Dedifferentiated amniotic fluid mesenchymal stem cell (primary cell): Measurements from ENCODE around the gene KAZALD1.
A peak's percentile ranks its signal among the peaks of the same experiment; 100 is the strongest.
"Not testable (repeated sequence)": the region's sequence is repeated elsewhere in the genome, so short reads cannot be mapped to it uniquely, and the experiment has no call there.

Source experiments
- DNase-seq: peaks from one replicate; pipeline ENCODE4 v3.0.0-alpha.2; 2016; ENCODE audit errors: extremely low spot score

Gene KAZALD1

DNA sequence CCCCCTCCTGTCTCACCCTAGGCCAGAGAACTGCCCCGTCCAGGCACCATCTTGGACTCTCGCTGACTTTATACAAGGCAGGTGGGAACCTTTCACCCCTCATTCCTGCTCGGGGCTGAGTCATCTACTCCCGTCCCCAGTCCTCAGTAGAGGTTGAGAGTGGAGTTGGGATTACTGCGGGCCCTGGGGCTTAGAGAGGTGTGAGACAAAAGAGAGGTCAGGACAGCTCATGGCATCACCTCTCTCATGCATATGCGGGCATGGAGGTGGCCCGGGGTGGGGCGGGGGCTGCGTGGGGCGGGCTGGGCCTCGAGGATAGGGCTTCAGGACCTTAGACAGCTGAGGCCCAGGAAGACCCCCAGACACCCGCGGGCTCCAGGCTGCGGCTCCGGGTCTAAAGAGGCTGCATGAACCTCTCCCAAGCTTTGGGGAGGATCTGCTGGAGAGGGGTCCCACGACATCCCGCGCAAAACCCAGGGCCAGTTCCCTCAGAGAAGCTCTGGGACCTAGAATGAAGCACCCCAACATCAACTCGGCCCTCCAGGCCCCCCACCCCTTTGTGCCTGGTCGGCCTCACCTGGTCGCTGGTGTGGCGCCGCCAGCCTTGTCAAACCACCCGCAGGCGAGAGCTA lies 31.2 kb upstream of the KAZALD1 start:
- DNase-seq: no peak

DNA sequence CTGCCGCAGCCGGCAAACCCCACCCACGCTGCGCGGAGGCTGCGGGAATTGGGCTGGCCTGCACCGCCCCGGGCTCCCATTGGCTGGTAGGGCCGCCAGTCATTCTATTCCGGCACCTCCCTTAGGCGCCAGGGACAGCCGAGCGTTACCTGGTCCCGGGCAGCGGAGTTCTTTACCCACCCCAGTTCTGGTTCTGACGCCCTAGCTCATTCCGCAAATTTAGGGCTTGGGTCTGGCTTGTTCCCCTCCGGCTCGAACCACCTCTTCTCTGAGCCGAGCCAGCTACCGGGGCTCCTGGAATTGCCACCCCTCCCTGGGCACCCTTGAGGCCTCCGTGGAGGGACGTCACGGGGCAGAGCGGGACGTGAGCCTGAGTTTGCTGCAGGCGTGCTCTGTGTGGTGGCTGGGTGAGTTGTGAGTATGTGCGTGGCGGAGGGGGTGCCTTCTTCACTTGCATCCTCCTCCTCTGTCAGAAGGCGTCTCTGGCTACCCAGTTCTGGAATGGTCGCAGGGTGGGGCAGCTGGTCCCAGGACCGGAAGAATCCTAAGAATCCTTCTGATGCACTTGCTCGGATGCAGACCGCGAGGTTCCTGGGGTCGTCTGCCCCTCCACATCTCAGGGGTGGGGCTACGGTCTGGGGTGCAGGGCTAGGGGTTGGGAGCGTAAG lies 30.5 kb upstream of the KAZALD1 start, which contains the start of the genes PDZD7 and SFXN3:
TSS of gene PDZD7 (minus strand) at position 2 of the 668 bp plus-strand sequence. CDS start 910 bp downstream, outside the sequence.
TSS of gene SFXN3 (plus strand) at position 107 of the 668 bp plus-strand sequence. CDS start 3,461 bp downstream, outside the sequence.
- peak; percentile 88 for DNase-seq

DNA sequence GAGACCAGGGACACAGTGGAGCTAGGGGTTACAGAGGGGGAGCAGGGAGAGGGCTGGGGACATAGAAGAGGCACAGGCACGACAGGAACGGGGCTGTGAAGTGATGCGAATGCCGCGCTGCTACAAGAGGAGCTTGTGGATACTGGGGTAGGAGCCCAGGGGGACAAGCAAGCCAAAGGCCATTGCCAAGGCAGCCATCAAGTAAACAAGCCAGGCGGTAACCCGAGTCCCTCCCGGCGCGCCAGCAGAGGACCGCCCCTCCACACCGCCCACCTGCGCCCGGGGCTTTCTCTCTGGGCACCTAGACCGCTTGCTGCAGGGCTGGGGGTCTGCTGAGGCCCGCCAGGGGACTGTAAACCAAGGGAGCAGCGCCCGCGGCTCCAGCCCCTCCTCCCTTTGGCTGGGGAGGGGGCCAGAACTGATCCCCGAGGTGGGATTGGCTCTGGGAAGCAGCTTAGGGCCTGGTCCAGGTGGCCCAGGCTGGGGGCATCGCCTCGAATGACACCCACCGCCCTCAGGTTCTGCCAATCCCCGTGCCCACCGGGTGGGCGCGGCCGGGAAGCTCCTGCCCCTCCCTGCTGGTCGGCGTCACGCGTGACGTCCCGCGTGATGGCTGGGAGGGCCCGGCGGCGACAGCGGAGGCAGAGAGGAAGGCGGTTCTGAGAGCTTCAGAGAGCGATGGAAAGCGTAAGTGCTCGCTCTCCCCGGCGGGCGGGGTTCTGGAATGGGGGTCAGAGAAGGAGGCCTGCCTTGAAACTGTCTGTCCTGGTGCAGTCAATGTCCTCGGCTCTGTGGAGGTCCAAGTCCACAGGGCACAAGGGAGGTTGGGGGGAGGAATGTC lies 29.8 kb upstream of the KAZALD1 start:
- DNase-seq: peak; percentile 62

DNA sequence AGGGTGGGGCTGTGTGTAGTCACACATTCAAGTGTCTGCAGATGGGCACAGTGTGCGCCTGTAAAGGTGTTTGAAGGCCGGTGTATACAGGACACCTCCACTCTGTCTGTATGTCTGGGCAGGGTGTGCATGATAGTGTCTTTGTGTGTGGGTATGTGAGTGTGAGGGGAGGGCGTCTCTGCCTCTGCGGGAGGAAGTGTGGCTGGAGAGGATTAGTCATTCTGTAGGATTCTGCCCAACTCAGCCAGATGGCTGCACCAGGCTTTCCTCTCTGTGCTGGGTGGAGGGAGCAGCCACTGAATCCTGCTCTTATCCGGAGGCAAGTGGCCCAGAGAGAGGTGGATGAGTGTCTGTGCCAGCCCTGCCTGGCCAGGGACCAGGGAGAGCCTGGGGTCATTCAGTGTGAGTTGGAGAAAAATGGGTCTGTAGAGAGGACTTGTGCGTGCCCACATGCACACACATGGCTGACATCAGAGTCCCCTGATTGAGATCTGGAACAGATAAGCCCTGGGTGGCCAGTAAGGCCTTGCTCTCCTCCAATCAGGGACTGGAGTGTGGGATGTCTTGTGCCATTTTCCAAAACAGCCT lies 29.1 kb upstream of the KAZALD1 start:
- DNase-seq: peak; percentile 89

DNA sequence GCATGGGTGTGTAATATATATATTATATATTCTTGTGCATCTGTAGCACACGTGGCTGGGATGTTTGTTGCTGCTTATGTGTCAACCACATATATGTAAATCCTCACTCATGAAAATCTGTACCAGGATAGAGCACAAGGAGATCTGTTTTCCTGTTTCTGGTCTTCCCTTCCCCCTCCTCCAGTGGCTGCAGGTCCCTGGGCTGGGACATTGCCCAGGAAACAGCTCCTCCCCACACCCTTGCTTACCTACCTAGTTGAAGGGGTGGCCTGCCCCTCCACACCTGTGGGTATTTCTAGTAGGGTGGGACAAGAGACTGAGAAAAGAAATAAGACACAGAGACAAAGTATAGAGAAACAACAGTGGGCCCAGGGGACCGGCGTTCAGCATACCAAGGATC lies 28.5 kb upstream of the KAZALD1 start:
- DNase-seq: no peak

DNA sequence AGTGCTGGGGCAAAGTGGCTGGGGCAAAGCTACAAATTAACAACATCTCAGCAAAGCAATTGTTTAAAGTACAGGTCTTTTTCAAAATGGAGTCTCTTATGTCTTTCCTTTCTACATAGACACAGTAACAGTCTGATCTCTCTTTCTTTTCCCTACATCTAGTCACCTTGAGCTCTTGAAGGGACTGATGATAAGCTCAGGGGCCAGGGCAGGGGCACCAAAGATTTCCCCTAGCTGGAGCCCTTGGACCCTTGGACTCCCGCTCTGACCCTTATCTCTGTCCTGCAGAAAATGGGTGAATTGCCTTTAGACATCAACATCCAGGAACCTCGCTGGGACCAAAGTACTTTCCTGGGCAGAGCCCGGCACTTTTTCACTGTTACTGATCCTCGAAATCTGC lies 27.4 kb upstream of the KAZALD1 start:
- not testable (repeated sequence) for DNase-seq

DNA sequence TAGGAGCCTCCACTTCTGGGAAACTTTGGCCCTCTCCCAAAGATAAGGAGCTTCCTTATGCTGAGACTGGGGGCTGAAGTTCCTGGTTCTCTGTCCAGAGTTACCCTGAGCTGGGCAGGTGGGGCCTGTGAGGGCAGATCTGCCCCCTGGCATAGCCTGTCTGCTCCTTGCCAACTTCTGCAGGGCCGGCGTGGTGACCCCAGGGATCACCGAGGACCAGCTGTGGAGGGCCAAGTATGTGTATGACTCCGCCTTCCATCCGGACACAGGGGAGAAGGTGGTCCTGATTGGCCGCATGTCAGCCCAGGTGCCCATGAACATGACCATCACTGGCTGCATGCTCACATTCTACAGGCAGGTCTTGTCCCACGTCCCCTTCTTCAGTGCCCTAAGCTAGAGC lies 26.5 kb upstream of the KAZALD1 start:
- no peak for DNase-seq

DNA sequence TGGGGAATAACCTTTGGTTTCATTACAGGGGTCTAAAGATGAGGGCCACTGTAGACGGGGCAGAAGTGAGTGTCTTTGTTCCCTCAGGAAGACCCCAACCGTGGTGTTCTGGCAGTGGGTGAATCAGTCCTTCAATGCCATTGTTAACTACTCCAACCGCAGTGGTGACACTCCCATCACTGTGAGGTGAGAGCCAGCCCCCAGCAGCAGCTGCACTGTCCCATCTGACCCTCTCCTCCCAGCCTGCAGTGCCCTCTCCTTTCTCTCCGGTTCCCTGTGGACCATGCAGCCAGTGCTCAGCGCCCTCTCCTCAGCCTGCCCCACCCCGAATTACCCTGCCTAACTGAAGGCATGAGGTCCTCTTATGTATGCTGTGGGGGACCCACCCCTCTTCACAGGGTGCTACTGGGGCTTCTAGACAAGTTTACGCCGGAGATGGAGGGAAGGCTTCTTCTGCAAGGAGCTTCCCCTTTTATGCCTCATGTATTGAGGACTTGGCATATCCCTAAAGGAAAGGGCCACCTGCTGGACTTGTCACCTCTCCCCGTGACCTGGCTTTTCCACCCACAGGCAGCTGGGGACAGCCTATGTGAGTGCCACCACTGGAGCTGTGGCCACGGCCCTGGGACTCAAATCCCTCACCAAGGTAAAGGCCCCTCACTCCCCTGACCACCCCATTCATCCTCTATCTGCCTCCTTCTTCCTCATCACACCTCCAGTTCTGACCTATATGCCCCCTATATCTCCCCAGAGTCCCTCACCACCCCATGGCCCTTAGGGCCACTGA lies 25.7 kb upstream of the KAZALD1 start:
- no peak for DNase-seq

DNA sequence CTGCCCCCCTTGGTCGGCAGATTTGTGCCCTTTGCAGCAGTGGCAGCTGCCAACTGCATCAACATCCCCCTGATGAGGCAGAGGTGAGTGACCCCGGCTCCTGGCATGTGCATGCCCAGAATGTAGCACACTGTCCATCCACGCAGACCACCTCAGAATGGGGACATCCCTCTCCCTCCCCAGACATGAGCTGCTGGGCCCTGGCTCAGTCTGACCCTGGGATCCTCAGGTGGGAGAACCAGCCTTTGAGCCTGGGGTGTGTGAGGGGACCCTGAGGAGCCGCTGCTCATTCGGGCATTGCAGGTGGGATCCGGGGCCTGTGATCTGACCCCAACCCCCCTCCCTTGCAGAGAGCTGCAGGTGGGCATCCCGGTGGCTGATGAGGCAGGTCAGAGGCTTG lies 25.1 kb upstream of the KAZALD1 start:
- DNase-seq: no peak

DNA sequence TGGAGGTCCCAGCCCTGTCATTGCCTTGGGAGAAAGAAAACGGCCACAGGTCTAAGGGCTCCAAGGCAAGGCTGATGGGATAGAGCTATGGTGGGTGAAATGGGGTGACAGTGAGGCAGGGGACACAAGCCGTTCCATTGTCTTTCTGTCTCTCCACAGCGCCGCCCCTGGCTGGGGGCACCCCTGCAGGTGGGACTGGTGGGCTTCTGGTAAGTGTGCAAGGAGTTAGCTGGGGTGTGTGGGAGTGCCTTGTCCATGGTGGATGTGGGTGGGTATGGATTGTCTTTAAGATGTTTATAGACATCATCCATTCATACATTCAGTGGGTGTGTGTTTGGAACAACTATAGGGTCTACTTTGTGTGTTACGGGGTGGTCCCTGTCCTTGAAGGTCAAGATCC lies 23.3 kb upstream of the KAZALD1 start:
- DNase-seq: no peak

DNA sequence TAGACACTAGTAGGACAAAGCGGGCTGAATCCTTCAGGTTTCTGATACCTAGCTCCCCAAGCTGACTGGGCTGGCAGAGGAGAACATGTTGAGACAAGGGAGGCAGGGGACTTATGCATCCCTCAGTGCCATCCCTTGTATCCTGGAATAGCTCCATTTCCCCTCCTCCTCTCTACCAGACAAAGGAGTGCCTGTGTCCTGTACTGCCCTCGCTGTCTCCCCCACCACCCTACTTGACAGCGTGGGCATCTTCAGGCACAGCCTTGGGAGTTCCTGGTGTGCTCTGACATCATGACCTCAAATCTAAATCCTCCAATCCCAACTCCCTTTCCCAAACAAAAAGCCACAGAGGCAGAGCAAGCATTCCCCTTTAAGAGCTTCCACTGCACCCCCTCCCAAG lies 21.7 kb upstream of the KAZALD1 start:
- DNase-seq: no peak

DNA sequence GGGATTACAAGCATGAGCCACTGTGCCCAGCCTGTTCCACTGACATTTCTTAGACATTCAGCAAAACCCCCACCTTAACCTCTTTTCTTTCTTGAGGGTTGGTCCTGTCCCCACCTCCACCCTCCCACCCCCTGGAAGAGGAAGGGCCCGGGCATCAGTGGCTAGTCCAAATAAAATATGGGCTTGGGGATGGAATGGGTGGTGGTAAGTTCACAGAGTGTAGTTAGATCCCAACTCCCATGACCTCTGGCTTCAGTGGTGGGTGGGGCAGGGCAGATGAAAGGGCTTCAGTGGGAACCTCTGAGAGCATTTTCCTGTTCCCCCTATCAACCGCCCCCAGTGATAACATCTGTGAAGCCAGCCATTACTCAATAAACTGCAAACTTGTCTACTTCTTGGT lies 20.9 kb upstream of the KAZALD1 start:
- no peak for DNase-seq

DNA sequence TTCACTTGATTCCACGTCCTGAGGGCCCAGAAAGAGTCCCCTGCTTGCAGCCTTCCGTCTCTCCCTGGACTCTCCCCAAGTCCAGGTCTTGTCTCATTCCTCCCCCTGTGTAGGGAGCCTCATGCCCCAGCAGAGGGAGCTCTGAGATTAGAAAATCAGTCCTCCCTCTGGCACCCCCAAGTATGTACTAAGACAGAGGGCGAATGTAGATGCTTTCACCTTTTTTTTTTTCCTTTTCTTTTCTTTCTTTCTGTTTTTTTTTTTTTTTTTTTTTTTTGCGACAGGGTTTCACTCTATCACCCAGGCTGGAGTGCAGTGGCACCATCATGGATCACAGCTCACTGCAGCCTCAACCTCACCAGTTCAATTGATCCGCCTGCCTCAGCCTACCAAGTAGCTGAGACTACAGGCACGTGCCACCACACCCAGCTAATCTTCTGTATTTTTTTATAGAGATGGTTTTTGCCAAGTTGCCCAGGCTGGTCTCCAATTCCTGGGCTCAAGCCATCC lies 20.5 kb upstream of the KAZALD1 start:
- DNase-seq: peak; percentile 74

DNA sequence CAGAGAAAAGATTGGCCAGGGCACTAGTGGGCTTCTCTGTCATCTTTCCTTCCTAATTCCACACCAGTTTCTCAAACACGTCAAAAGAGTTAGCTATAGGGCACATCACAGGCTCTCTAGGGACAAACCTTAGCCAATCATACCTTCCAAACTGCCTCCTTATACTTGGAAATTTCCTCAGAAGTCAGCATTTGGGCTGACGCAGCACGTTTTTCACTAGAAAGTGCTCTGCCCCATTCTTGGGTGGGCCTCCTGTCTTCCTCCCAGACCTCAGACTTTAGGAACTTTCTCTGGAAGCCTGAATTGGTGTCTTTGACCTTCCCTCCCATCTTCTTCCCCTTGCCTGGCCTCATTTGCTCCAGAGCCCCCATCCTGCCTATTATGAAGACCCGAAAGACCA lies 19.7 kb upstream of the KAZALD1 start:
- DNase-seq: no peak

DNA sequence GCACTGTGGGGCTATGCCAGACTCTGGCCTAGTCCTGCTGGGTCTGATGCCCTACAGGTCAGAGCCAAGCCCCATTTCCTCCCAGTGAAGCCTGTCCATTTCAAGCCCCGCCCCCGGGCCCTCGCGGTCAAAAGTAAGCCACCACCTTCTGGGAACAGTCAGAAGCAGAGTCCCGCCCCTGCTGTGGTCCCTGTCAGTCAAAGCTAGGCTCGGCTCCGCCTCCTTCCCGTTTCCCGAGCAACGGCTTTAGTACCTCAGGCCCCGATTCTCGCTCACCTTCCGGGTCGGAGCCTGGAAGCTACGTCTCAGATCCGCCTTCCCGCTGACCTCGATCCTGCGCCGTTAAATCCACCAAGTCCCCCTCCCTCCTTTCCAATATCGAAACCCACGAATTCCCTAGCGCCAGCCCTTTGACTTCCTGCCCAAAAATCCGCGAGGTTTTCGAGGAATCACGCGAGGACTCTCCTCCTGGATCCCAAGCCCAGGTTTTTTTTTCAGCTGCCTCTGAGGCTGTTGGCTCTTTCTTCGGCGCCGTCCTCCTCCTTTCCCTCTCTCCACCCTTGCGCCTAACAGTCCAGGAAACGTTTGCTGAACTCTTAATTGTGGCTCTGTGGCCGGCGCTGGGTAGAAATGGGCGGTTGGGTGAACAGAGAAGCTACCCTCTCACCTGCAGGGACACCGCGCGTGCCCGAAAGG lies 19.0 kb upstream of the KAZALD1 start:
- DNase-seq: peak; percentile 92

DNA sequence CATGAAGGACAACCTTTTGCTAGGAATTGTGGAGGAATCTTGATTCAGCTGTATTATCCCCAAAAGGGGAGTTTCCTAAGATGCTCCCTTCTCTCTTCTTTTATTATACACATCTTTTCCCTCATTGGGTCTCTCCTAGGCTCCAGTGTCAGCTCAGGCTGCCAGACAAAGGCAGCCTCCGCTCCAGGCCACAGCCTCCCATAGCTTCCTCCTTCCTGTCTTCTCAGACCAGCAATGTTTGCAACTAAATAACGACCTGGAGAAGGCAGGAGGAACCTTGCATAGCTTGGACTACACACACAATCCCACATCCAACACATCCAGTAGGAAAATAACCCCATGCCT lies 18.5 kb upstream of the KAZALD1 start:
- DNase-seq: no peak

DNA sequence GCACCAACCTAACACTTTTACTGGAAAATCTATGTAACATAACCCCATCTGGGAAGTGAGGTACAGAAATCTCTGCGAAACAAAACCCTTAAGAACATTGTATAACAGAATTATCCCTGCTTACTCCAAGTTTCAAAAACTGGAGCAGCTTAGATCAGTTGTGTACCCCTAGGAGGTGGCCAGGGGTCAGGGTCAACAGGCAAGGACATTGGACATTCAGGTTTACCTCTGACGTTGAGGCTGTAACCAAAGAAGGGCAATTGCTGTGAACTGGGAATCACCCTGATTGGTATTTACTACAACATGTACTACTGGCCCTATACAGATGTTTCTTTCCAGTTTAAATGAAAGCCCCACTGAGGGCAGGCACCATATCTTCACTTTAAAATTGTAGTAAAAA lies 17.7 kb upstream of the KAZALD1 start:
- DNase-seq: no peak

DNA sequence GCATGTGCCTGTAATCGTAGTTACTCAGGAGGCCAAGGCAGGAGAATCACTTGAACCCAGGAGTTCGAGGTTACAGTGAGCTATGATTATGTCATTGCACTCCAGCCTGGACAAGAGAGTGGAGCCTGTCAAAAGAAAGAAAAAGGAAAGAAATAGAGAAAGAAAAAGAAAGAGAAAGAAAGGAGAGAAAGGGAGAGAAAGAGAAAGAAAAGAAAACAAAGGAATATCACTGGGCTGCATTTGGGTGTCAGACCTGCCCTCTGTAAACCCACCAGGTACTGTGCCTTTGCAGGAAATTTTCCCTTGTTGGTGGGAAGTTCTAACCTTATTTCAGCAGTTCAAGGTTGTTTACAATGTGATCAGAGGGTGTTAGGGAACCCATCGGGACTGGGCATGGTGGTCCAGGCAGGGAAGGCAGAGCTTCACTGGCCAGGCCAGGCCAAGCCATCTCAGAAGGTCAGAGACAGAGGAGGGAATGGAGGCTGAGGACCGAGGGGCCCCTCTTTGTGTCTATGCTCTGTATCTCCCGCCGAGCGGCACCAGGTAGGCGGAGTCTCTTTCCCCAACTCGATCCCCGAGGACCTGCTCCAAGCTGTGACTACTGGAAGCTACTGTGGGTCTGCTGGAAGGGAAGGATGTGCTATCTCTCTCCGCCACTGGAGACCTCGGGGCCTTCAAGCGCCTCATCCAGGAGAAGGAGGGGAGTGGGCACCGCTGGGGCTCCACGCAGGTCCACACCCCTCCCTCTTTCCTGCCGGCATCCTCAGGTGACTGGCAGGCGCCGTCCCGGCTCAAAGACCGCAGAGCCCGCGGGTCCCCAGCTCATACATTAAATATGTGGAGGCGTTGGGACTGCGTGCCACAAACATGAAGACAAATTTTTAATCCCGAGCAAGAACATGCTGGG lies 15.2 kb upstream of the KAZALD1 start:
- no peak for DNase-seq

DNA sequence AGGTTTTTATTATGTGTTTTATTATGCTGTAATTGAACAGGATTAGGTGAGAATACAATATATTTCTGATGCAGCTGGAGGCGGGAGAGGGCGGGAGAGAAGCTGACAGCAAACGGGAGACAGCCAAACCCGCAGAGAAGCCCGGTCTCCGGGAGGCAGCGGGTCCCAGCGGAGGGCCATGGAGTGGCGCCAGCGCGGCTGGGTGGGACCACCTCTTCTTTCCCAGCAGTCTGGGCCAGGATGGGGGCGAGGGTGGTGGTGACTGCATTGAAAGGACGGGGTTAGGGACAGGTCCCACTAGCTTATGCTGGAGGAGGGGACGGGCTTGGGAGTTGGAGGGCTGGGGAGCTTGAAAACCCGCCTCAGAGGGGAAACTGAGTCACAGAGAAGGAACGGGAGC lies 14.5 kb upstream of the KAZALD1 start:
- DNase-seq: no peak
